Activated CD4-positive, CD25-positive, alpha-beta regulatory T cell treated with anti-CD3 and anti-CD28 coated beads, Interleukin-2, amount 50 U/mL, for 16 hours (primary cell): ENCODE results near the gene PSTPIP2.
"Not testable (repeated sequence)": the region's sequence is repeated elsewhere in the genome, so short reads cannot be mapped to it uniquely, and the experiment has no call there.

Experiments
- DNase-seq: peaks from one replicate; pipeline ENCODE4 v3.0.0-alpha.2; 2020; ENCODE audit warnings: low read depth, low spot score

PSTPIP2 gene, protein sequence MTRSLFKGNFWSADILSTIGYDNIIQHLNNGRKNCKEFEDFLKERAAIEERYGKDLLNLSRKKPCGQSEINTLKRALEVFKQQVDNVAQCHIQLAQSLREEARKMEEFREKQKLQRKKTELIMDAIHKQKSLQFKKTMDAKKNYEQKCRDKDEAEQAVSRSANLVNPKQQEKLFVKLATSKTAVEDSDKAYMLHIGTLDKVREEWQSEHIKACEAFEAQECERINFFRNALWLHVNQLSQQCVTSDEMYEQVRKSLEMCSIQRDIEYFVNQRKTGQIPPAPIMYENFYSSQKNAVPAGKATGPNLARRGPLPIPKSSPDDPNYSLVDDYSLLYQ

DNA sequence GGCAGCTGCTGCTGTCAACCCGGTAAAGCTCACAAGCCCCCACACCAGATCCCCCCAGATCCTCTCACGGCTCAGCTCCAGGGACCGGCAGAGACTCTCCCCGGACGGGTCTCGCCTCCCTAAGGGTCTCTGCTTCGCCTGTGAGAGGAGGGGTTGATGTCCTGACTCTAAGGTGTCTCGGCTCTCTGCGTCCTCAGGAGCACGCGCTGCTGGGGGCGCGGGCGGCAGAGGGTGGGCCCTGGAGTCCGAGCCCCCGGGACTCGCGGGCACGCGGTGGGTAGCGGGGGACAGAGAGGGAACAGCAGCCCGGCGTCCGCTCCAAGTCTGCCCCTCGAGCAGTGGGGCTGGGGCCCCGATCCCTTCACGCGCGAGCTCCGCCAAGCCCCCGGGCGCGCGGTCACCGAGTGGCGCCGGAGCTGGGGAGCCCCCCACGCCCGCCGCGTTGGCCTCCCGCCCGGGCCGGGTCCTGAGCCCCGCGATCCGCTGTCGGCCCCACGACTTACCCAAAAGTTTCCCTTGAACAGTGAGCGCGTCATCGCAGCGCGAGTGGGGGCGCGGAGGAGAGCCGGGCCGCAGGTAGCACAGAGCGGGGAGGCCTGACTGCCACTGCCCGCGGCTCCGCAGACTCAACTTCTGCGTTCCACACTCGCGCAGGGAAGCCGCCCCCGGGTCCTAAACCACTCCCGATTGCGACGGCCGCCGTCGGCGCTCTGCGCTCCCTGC lies at the start of gene PSTPIP2:
PSTPIP2 (minus strand) TSS at position 608 of the 723 bp plus-strand sequence; CDS start at position 536, 72 bp downstream.
- DNase-seq: no peak

DNA sequence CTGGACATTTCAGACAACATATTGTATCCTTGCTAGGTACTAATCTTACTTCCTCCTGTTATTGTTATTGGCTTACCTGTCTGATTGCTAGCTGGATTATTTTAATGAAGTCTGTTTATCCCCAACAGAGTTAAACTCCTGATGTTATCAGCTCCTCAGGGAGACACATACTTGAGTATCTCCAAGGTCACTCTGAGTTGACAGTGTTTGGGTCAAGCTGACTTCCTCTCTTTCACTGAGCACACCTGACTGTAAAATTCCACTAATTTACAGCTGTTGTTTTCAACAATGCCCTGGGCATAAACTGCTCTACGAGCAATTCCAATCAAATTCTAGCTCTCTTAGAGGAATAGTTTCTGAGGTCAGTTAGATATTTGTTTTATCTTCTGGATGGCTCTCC lies 41.7 kb upstream of the PSTPIP2 start:
- DNase-seq: no peak

DNA sequence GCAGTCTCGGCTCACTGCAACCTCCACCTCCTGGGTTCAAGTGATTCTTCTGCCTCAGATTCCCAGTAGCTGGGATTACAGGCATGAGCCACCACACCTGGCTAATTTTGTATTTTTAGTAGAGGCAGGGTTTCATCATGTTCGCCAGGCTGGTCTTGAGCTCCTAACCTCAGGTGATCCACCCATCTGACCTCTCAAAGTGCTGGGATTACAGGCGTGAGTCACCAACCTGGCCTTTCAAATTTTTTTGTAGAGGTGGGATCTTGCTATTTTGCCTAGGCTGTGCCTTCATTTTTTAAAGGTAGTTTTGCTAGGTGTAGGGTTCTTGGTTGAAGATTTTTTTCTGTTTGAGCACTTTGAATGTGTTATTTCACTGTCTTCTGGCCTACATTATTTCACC lies 38.3 kb upstream of the PSTPIP2 start:
- DNase-seq: no peak

DNA sequence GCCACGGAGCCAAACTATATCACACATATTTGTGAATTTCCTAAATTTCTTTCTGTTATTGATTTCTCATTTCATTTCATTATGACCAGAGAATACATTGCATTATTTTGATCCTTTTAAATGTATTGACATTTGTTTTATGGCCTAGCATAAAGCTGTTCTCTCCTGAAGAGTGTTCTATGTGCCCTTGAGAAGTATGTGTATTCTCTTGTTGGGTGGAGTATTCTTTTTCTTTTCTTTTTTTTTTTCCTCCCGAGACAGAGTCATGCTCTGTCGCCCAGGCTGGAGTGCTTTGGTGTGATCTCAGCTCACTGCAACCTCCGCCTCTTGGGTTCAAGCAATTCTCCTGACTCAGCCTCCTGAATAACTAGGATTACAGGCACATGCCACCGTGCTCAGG lies 37.3 kb upstream of the PSTPIP2 start:
- no peak for DNase-seq

DNA sequence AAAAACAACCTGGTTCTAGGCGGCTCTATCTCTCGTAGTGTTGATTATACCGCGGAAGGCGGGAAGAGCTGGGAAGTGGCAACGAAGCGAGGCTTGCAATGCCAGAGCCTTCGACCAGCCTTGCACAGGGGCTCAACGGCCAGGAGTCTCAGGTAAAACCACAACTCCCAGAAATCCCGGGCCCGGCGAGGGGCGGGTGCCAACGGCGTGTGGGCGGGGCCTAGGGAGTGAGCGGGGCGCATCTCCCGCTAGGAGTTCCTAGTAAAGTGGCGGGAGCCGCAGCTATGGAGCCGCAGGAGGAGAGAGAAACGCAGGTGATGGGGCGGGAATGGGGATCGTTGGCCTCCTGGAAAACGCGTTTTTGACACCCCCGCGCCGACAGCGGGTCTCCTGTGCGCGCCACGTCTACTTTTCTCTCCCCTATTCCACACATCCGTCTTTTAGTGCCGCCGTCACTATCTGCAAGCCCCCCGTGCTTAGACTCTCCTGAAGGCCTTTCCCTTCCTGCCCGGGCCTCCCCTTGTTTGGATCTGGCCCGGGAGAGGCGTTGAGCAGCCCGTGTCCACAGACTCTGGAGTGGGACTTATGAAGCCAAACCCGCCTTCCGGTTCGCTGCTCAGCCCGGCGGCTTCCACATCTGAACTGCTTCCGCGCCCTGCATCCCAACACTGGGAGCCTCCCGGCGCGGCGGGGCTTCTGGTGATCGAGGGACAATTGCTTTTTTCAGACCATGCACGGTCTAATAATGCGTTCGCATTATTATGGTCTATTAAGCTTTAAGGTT lies 32.3 kb upstream of the PSTPIP2 start, which contains the start of gene HAUS1:
HAUS1 (plus strand) TSS at position 258 of the 784 bp plus-strand sequence; CDS start at position 285, 27 bp downstream.
- DNase-seq: peak; percentile 72

DNA sequence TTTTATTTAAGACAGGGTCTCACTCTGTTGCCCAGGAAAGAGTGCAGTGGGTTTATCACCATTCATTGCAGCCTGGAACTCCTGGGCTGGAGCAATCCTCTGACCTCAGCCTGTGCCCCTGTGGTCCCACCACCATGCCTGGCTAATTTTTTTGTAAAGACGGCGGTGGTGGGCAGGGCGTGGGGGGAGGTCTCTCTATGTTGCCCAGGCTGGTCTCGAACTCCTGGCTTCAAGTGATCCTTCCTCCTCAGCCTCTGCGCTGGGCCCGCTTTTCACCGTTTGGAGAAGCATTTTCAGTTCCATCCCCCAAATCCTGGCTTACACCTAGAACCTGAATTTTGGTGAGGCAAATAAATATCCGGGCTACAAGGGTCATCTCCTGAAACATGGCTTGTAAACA lies 27.4 kb upstream of the PSTPIP2 start:
- no peak for DNase-seq

DNA sequence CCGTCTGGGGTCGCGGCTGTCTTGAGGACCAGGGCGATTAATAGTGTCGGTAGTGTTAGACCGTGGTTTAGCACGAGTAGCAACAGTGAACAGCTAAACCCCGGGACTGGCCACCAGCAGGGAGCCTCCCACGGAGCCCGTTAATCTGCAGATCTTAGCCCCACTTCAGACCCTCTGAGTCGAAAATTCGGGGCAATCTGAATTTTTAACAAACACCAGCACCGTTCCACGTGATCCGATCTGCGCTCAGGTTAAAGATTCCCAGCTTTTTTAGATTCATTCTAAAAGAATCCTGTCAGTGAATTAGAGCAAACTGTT lies 26.5 kb upstream of the PSTPIP2 start:
- DNase-seq: no peak

DNA sequence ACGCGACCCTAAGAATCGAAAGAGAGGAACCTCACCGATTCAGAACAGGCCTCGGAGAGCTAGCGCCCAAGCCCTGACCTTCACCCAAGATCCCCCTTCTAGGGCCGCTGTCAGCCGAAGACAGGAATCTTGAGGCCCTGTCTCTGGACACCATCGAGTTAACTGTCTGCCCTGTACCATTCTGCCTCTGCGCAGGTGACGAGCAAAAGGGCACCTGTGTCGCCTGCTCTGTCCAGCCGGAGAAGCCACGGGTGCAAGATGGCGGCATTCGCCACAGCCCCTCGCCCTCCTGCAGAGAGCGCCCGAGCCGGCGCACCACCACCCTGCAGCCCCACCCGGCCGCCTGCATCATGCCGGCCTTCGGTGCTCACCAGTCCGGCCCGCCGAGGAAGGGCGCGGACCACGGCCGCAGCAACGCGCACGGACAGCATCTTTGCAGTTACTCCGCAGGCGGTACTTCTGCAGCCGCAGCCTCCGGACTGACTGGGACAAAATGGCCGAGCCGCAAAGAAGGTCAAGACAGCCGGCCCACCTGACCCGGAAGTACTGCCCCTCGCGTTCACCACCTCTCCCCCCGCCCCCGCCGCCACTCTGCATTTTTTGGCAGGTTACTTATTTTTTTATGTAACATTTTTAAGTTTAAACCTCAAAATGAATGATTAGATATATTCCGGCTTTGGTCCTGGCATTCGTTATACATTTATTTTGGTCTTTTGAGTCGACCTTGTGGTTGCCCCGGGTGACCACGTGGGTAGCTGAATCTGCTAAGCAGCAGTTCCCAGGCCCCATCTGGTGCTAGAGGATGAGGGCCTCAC lies 25.9 kb upstream of the PSTPIP2 start, which contains the start of gene ATP5F1A:
ATP5F1A (minus strand) TSS at position 496 of the 815 bp plus-strand sequence; CDS start at position 431, 65 bp downstream.
- DNase-seq: peak; percentile 68

DNA sequence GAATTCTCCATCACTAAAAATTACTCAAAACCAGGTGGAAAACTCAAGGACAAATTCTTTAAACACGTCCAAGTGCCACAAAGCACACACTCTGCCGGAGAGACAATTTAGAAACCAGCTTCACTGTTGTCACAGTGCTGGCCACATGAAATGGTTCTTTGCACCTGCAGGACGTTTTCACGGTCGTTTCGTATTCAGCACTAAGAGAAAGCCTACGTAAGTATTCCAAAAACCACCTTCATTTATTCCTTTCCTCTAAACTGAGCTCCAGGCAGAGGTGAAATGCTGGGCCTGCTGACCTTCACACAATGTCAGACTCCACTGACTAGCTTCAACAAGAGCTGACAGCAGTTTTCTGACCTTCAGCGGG lies 25.4 kb upstream of the PSTPIP2 start:
- no peak for DNase-seq

DNA sequence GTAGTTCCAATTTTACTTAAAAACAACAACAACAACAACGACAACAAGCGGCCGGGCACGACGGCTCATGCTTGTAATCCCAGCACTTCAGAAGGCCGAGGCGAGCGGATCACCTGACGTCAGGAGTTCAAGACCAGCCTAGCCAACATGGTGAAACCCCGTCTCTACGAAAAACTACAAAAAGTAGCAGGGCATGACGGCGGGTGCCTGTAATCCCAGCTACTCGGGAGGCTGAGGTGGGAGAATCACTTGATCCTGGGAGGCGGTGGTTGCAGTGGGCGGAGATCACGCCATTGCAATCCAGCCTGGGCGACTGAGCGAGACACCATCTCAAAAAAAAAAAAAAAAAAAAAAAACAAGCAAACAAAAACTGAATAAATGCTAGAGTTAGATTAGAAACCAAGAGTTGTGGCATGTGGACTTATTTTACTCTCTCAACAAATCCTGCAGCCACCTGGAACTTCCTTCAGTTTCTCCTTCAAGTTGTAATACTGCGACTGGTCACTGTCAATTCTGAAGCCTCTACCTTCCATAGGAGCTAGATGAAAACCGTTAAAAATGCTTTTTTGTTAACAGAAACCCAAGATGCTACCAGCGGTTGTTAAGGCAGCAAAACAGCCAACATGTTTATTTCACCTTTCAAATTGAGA lies 24.7 kb upstream of the PSTPIP2 start:
- no peak for DNase-seq

DNA sequence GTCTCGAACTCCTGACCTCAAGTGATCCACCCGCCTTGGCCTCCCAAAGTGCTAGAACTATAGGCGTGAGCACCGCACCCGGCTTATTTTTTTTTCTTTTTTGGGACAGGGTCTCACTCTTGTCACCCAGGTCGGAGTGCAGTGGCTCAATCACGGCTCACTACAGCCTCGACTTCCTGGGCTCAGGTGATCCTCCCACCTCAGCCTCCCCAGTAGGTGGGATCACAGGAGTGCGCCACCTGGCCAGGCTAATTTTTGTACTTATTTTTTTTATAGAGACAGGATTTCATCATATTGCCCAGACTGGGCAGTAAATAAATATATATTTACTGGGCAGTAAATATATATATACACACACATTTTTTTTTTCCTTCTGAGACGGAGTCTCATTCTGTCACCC lies 23.5 kb upstream of the PSTPIP2 start:
- DNase-seq: no peak

DNA sequence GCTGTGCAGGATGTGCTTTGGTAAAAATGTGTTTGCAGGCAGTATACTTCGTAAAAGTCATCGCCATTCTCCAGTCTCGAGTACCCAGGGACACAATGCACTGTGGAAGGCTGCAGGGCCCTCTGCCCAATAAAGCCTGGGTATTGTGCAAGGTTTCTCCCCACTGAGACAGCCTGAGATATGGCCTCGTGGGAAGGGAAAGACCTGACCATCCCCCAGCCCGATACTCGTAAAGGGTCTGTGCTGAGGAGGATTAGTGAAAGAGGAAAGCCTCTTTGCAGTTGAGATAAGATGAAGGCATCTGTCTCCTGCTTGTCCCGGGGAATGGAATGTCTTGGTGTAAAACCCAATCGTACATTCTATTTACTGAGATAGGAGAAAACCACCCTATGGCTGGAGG lies 16.4 kb upstream of the PSTPIP2 start:
- DNase-seq: not testable (repeated sequence)

DNA sequence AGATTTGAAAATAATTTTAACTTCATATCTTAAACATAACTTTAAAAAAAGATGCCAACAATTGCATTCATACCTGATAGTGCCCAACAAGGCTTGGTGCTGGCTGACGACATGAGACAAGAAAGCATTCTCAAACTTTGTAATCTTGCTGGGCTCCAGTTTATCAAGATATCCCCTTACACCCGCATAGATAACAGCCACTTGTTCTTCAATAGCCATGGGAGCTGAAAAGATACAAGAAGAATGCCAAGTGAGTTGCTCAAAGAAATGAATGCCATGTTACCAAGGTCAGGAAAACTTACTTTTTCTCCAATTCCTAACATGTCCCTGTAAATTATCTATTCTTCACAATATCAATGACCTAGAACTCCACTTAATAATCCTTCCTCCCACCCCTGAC lies 12.4 kb upstream of the PSTPIP2 start:
- DNase-seq: no peak

DNA sequence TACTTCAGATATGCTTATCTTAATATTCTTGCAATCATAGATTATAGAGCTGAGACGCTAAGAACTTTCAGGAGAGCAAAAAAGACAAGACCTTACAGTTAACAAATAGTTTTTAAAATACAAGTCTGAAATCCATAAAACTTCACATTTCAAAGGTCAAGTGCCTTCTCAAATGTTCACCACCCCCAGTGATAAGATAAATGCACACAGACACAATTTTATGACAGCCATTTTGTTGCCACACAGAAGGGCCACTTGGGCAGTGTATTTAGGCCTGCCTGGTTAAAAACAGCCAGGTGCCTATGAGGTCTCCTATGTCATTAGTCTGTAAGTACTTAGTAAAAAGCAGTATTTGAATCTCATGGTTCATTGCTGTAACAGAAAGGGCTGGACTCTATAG lies 8.1 kb upstream of the PSTPIP2 start:
- DNase-seq: no peak

DNA sequence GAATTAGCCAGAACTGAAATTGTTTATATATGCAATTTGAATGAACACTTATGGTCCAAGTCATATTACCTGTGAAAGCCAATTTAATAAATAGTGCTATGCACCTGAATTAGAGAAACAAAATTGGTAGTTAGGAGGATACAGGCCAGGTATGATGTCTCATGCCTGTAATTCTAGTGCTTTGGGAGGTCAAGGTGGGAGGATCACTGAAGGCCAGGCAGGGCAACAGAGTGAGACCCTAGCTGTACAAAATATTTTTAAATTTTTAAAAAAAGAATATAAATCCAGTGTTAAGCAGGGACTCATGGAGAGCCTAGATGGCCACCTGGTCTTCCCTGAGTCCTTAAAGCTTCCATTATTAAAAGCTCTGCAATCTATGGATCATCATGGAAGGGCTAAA lies 7.3 kb upstream of the PSTPIP2 start:
- no peak for DNase-seq

DNA sequence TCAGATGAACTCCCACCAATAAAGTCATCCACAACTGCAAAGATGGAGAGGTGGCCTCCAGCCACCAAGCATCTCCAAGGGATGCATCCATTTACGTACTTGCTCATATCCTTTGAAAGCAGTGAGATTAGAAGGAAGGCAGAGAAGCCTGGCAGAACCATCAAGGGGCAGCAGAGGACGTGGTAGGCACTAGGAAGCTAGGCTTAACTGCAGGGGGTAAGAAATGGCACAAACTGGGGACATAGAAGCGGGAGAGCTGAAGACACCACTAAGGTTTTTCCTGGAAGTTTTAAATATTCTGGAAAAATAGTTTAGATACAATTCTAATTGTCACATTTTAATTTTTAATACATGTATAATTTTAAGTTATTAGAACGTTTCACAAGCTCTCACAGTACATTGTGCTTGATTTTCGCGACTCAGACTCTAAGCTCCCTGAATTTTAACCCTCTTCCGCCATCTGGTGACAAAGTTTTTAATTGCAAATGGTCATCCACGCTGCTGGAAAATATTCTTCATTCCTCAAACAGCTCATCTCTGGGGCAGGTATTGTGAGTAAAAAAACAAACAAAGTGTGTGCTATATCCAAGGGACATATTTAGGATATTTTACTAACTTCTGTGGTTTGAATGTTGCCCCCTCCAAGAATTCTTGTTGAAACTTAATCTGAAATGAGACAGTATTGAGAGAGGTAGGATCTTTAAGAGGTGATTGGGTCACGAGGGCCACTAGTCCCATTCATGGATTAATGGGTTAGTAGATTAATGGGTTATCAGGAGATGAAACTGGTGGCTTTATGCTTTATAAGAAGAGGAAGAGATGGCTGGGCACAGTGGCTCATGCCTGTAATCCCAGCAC lies 1.6 kb upstream of the PSTPIP2 start:
- peak; percentile 38 for DNase-seq

DNA sequence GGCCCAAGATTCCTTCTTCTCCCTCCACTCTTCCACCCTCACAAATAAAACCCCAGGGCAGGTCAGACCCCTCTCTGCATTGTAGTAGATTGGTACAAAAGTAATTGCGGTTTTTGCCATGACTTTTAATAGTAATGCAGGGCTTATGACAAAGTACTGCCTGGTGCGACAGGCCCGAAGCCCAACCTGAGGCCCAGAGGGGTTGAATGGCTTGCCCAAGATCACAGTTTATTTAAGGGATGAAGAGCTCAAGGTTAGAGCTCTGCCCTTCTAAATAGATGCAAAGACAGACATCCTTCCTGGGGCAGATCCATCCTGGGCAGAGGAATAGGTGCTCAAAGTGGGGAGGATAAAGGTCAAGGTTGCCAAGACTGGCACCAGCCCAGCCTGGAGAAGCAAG lies 899 bp upstream of the PSTPIP2 start:
- DNase-seq: no peak

DNA sequence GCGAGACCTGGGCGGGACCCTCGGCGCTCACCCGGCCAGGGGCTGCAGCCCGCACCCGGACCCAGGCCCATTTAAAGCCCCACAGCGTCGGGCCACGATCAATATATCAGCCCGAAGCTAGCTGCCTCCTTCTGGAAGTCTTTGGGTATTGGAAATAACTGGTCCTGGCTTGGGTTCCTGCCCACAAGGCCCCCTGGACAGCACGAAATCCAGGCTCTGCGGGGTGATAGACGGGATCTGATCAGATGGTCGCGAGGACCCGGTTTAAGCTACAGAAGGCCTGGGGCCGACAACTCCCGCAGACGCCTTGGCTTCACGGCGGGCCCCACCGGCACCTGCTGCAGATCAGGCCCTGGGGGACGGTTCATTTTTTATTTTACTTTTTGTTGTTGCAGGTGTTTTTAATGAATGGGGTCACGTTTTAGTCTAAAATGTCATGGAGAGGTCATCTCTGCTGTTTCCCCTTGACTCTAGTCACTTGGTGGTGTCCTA lies 362 bp upstream of the PSTPIP2 start:
- DNase-seq: no peak

DNA sequence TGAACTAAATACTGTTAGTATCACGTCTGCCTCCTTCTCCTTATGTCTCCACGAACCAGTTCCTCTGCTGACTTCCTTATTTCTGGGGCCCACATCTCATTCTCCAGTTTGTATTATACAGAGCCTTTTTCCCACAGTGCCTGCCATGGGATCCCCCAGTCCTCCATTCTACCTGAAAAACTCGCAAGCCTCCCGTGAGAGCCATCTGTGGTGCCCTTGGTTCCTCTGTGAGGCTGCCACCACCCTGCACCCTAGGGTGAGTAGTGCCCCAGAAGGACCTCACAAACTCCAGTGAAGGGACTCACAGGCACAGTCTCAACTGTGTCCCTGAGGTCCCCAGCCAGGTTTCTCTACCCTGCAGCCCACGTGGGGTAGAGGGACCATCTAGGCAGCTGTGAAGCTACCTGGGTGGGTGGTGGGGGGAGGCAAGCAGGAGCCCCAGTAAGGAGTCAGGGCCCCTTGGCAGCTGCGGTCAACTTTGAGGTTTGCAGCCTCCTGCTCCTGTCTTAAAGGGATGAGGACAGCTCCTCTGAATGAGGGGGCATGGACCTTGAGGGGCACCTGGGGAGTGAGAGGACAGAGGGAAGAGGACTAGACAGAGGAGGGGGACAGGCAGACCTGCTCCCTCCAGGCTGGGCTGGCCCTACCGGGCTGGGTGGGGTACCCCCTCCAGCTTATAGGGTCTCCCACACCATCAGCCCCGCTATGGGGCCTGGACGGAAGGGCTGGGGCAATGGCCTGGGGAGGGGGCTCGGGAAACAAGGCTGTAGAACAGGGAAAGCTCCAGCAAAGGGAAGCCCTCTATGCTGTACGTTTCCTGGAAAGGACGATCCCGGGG lies 1.0 kb downstream of the PSTPIP2 start:
- DNase-seq: no peak
